Measurements from ENCODE around the gene PTPN23.

Gene PTPN23

DNA sequence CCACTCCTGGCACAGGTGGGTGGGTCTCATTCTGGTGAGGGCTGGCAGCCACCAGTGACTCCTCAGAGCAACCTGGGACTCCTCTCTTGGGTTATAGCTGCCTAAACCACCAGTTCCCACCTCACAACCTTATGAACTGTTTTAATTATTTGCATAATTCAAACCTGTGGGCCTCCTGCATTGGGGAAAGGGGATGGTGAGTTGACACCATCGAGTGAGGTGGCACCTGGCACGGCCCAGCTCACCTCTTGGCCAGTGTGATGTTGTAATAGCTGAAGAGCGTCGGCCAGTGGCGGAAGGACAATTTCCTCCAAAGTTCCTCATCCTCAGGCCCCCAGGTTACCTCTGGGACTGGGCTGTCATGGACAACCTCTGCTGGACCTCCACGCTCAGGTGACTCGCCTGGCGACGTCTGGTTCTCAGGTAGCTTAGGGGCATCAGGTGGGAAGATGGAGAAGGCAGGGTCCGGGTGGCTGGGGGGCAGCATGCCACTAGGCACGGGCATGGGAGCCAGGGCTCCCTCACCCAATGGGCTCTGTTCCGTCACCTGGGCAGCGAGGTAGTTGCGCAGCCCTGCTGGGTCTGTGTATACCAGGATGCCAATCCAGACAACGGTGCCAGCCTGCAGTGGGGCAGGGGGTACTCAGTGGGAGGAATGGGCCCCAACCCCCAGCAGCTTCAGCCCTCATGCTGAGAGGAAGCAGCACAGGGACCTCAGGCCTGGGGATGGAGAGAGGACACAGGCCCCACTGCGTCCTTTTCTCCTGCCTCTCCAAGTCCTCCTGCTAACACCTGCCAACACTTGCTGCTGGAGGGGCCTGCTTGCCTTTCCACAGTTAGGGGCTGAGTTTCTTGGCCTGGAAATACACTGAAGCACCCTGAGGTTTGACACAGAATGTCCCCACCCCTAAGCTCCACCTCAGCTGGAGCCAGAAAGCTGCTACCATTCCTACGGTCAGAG, 38.5 kb downstream of the PTPN23 start:
- TF ChIP-seq, protein P1, sequence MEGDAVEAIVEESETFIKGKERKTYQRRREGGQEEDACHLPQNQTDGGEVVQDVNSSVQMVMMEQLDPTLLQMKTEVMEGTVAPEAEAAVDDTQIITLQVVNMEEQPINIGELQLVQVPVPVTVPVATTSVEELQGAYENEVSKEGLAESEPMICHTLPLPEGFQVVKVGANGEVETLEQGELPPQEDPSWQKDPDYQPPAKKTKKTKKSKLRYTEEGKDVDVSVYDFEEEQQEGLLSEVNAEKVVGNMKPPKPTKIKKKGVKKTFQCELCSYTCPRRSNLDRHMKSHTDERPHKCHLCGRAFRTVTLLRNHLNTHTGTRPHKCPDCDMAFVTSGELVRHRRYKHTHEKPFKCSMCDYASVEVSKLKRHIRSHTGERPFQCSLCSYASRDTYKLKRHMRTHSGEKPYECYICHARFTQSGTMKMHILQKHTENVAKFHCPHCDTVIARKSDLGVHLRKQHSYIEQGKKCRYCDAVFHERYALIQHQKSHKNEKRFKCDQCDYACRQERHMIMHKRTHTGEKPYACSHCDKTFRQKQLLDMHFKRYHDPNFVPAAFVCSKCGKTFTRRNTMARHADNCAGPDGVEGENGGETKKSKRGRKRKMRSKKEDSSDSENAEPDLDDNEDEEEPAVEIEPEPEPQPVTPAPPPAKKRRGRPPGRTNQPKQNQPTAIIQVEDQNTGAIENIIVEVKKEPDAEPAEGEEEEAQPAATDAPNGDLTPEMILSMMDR (IDR thresholded peaks at IDR 0.05; ENCODE audit: low read depth, low read length): no peak
- H3K4me3 ChIP-seq (replicated peaks in 1 of 2; ENCODE audit: low read depth in 2 of 2, low read length in 2 of 2): no peak overlapping the region
- no peak for DNase-seq (ENCODE audit: low read depth in 2 of 2)

DNA sequence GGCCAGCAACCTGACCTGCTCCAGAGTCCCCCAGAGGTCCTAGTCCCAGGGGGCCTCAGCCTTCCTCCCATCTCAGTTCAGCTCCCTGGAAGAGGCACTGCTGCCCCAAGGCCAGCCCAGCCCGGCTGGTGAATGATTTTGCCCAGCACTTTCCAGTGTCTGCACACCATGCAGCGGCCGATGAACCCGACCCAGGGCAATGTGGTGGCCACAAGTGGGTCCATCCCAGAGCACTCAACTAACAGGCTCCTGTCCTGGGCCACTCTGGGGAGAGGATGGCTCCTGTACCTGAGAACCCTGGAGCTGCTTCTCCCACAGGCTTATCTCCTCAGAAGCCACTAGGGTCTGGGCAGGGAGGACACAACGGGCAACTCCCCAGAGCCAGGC, 39.2 kb downstream of the PTPN23 start:
- H3K4me3 ChIP-seq (replicated peaks in 1 of 2; ENCODE audit: low read depth in 2 of 2, low read length in 2 of 2): no peak overlapping the region
- TF ChIP-seq, protein P1 (IDR thresholded peaks at IDR 0.05; ENCODE audit: low read depth, low read length): no peak
- no peak for DNase-seq (ENCODE audit: low read depth in 2 of 2)

DNA sequence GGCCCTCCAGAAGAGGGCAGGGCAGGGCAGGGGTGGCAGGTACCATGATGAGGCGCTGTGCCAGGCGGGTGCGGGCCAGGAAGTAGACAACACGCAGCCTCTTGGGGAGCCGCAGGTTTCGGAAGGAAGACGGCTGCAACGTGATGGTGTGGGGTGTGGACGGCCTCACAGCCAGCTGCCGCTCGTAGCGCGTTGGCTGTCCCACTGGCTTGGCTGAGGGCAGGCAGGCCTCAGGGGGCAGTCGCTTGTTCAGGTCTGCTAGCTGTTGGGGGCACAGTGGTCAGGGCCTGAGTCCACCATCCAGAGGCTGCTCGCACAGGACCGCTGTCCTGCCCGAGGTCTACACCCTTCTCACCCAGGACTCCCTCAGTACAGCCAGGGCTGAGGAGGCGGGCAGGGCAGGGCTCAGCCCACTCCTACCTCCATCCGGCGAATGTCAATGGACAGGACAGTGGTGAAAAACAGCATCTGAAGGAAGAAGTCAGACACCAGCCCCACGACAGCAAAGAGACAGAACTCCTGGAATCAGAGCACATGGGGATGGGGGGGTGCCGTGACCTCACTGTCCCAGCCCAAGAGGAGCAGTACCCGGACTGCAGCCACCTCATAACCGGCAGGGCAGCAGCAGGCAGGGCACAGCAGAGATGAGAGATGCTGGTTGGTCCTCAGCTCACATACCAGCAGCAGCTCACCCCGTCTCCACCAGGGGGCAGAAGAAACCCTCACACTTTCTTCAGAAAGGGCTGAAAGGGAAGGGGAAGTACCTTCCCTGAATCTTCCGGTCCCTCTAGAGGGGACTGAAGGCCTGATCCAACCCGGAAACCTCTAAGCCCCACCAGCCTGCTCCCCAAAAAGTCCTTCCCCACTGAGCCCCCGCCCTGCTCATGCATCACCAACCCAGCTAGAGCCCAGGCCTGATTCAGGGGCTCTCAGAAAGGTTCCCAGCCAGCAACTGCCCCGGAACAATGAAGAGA, 40.0 kb downstream of the PTPN23 start:
- TF ChIP-seq, protein P1 (IDR thresholded peaks at IDR 0.05; ENCODE audit: low read depth, low read length): peak; percentile 98
- peak; percentile 91 to 93 for DNase-seq (ENCODE audit: low read depth in 2 of 2)
- no peak overlapping the region for H3K4me3 ChIP-seq (replicated peaks in 1 of 2; ENCODE audit: low read depth in 2 of 2, low read length in 2 of 2)

DNA sequence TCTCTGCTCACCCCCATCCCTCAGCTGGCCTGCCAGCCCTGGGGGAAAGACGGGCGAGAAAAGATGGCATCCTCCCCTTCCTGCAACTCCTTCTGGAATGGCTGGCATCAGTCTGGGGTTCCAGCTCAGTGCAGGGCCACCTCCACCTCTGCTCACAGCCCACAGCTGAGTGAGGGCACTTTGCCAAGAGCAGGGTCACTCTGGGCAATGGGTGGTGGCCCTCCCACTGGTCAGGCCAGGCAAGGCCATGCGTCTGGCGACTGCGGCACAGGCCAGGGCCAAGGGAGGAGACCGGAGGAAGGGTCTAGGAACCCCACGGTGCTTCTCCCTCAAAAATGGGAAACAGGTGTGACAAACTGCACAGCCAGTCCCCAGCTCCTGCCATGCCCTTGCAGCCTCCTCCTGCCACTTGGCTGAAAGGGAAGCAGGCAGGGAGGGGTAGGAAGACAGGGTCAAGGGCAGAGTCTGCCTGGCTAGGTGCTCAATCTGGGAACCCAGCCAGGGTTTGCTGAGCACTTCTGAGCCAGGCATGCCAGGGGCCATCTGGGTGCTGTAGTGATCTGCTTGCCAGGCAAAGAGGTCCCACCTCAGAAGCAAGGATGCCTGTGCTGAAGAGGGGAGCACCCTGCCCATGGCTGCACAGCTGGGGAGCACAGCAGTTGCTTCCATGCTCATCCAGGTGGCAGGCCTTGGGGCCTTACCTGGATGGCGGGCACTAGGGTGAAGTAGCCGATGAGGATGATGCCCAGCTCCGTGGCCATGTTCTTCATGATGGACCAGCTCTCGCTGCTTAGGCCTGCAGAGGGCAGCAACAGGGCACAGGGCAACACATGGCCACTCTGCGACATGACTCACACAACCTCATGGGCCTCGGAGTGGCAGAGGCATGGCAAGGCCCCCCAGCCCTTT, 41.2 kb downstream of the PTPN23 start:
- TF ChIP-seq, protein P1 (IDR thresholded peaks at IDR 0.05; ENCODE audit: low read depth, low read length): peak; percentile 24
- DNase-seq (ENCODE audit: low read depth in 2 of 2): peak; percentile 21 to 36
- H3K4me3 ChIP-seq (replicated peaks in 1 of 2; ENCODE audit: low read depth in 2 of 2, low read length in 2 of 2): no peak overlapping the region

DNA sequence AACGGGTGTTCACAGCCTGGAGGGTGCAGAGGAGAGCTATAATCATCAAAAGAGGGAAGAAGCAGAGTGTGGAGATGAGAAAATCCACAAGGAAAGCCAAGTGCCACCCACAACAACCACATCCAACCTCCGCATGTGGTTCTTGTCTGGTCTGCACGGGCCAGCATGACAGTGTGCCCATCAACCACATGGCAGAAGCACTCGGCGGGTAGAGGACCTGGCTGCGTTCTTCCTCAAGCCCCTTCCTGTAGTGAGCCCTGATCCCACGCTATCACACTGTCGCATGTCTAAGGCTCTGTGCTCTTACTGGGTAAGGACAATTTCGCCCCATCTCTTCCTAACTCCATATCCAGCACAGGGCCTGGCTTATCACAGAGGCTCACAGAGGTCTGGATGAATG, 41.9 kb downstream of the PTPN23 start:
- DNase-seq (ENCODE audit: low read depth in 2 of 2): no peak

More for the DNA sequence above, 41.9 kb downstream of the PTPN23 start:
- H3K4me3 ChIP-seq (replicated peaks in 1 of 2; ENCODE audit: low read depth in 2 of 2, low read length in 2 of 2): no peak overlapping the region
- TF ChIP-seq, protein P1 (IDR thresholded peaks at IDR 0.05; ENCODE audit: low read depth, low read length): no peak
